GM18517 (cell line): ENCODE data around the gene TSPAN11.

Source experiments
- ATAC-seq: cut with Tn5 transposase; IDR thresholded peaks from one replicate; pipeline ENCODE4 v1.9.1; 2021; ENCODE audit warnings: mild to moderate bottlenecking, moderate library complexity; ENCODE audit not compliant: unreplicated experiment

Gene TSPAN11

GRCh38 chr12:30977537-30978349, 51.2 kb downstream of the TSPAN11 start:
- no peak for ATAC-seq

DNA sequence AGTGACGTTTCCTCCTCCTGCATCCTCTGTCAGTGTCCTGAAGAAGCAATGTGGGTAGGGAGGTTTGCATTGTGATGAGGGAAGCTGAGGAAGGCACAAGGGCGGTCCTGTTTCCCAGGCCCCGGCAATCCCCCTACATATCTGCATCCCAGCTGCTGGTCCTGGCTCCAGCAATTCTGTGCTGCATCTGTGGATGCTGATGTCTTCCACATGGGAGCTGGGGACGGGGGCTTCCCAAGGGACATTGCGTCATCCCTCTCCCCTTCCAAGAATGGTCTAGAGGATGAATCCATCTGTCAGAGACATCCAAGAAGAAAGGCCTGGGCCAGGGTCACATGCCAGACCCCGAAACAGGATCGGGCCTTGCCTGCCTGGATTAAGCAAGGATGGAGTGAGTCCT, 52.1 kb downstream of the TSPAN11 start:
- no peak for ATAC-seq

DNA sequence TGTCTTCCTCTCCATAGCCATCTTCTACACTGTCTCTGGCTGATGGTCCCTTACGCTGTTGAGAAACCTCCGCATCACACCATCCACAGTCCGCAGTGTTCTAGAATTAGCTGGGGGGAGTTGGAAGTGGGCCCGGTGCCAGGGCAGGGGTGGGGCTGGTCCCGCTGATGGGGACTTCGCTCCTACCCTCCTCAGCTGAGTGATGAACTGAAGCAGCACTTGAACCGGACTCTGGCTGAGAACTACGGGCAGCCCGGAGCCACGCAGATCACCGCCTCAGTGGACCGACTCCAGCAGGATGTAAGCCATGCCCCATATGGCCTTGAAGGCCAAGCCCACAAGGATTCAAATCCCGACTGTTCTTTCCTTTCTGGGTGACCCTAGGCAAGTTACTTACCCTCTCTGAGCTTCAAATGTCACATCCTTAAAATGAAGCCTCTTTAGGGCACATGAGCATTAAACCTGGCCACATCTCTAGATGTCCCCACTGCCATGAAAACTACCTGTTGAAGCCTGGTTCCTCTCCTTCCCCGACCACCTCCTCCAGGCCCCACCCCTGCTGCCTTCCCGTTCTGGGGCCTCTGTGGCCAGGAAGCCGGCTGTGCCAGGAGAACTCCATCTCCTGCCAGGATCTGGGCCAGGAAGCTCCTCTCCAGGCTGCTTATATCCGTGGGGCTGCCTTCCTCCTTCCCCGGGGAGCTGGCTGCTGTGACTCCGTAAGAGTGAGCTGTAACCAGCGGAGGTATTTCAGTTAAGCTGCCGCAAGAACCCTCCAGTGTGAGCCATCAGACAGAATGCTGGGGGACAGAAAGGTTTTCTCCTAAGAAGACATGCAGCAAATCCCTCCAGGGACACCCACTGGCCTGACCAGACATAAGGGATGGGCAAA, 53.1 kb downstream of the TSPAN11 start:
- no peak for ATAC-seq

GRCh38 chr12:30980955-30981662, 54.6 kb downstream of the TSPAN11 start:
- no peak for ATAC-seq

DNA sequence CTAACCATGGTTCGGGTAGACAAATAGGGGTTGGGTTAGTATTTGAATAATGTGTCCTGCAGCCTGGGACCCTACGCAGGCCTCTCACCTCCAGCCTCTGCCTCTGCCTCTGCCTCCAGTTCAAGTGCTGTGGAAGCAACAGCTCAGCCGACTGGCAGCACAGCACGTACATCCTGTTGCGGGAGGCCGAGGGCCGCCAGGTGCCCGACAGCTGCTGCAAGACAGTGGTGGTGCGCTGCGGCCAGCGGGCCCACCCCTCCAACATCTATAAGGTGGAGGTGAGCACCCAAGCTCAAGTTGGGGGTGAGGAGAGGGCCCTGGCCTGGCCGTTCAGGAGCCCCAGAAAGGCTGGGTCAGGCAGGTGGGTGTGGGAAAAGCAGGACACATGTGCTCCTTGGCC, 55.9 kb downstream of the TSPAN11 start:
- no peak for ATAC-seq

DNA sequence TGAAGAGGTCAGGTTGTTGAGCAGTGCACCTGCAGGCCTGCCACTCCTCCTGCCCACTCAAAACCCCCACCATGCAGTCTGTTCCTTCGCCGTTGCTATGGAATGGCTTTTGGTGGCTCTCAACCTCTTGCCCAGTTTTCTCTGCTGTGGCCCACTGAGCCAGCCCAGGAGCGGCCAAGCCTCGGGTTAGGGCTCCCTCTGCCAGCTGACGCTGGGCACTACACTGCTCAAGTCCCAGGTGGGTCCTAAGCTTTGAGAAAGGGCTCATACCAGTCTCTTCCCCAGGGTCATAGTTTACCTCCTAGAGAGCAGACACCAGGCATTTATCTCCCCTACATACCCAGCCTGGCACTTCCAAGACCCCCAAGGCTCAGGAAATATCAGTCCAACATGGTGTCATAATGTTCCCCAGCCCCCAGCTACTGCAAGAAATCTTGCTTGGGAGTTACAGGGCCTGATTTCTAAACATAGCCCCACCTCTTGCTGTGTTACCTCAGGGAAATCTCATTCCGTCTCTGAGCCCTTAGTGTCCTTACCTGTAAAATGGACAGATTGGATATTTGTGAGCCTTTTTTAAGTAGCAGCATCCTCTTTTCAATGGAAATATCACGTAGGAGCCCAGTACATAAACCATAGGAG, 59.4 kb downstream of the TSPAN11 start:
- ATAC-seq, result no peak

GRCh38 chr12:30988086-30988485, 61.5 kb downstream of the TSPAN11 start:
- no peak for ATAC-seq

- no peak for ATAC-seq
Observed at GRCh38 chr12:30988646-30989286, 62.2 kb downstream of the TSPAN11 start.

DNA sequence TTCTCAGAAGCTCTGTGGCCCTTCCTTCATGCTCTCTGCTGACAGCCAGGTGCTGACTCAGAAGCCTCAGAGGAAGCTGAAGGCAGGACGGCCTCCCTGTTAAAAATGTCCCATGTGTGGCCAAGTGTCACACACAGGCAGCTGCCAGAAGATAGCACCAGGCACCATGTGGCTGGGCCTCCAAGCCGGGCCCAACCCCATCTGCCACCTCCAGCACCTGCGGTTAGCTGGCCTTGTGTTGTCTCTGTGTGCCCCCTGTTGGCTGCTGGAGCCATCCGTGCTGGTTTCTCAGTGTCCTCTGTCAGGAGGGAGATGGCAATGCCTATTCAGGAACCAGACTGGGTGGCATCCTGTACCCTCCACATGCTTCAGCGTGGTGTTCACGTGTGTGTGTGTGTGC, 63.2 kb downstream of the TSPAN11 start:
- ATAC-seq, result no peak

DNA sequence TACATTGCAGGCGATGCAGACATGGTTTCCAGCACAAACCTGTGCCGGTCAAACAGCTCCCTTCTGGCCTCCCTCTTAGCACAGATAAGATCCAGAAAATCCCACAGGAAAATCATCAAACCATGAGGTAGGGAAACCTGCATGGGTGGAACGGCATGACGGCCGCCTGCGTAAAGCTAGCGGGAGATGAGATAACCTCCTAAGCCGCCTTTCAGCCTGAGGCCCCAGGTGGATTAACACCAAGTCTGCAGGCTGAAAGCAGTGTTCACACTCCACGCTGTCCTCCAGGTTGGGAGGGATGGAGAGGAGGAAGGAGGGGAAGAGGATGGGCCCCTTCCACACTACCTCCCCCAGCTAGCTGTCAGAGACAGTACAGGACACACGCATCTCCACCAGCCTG, 63.8 kb downstream of the TSPAN11 start:
- ATAC-seq, result no peak

DNA sequence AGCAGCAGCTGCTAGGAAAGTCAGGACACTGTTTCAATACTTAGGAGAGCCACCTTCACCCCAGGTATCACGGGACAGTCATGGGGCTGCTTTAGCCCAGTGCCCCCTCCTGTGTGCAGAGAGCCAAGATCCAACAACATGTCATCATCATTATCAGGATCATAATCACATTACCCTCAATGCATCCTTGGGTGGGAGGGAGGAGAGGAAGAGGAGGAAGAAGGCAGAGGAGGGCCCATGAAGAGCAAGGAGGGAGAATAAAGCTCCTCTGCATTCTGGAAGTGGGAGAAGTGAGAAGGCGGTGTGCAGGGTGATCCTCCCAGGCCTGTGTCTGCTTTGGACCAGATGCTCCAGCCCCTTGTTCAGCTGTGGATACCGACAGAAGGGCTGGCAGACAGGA, 64.2 kb downstream of the TSPAN11 start:
- no peak for ATAC-seq

DNA sequence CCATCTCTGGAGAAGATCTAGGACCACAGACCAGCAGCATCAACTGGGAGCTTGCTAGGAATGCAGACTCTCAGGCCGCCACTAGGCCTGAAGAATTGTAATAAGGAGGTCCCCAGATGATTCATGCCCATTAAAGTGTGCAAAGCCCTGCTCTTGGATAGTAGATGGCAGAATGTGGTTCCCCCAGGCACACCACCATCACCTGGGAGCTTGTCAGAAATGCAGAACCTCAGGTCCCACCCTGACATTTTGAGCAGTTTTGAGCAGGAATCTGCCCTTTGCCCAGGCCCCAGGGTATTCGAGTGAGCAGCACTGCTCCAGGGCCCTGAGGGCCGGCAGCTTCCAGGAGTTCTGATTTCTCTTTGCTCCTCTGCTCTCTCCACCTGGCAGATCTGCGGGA, 64.9 kb downstream of the TSPAN11 start:
- ATAC-seq, result no peak

DNA sequence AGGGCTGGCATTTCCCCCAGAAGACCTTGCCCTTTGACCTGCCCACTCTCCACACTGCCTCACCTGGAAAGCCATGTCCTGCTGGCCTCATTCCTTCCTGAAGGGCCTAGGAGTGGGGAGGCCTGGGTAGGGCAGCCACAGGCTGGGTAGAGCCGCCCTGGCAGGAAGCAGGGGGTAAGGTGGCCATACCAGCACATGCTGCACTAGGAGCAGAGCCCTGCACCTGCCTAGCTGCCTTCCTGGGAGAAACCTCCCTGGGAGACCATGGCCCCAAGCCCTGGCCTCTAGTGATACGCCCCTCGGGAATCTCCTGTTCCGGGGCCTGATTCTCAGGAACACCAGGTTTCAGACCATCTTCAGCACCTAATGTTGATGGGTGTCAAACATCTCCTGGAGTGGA, 65.8 kb downstream of the TSPAN11 start:
- ATAC-seq, result no peak

GRCh38 chr12:30993766-30994165, 67.2 kb downstream of the TSPAN11 start:
- no peak for ATAC-seq

DNA sequence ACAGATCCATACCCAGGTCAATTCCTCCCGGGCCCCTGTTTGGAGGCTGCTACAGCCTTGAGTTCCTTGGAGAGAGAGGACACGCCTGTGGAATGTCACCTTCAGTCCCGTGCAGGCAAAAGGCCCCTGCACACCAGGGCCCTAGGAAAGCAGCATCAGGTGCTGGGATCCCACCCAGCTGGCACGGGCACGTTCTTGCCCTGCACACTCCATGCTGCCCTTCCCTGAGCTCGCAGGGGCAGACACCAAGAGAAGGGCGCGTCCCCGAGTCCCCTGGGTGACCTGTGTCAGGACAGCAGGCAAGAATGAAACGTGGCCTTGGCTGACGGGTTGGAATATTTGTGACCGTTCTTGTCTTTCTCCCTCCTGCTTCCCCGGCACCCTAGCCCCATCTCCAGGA, 67.7 kb downstream of the TSPAN11 start:
- ATAC-seq, result no peak

GRCh38 chr12:30996255-30996654, 69.7 kb downstream of the TSPAN11 start:
- ATAC-seq, result no peak

DNA sequence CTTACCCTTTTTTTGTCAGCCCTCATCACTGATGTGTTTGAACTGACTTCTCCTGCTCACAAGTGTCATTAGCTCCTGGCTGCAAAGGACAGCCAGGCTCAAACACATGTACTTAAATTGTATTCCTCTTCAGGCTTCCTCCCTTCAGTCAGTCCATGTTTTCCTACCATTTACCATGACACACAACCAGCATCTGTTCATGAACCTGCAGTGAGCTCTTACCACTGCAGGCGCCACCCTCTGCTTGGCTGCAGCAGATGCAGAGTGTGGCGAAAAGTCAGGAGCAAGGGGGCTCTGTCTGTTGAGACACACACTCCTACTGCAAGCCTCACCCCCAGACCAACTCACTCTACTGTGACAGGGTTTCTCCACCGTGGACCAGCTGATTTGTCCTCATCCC, 70.2 kb downstream of the TSPAN11 start:
- no peak for ATAC-seq

- ATAC-seq, result no peak
Observed at GRCh38 chr12:30997685-30998440, 71.3 kb downstream of the TSPAN11 start.

GRCh38 chr12:30999011-30999410, 72.5 kb downstream of the TSPAN11 start:
- ATAC-seq, result no peak

- no peak for ATAC-seq
Observed at GRCh38 chr12:30999723-31000122, 73.2 kb downstream of the TSPAN11 start.
